GM19438 (cell line): ENCODE data around the gene SH2D5.
"Not testable (repeated sequence)": the region's sequence is repeated elsewhere in the genome, so short reads cannot be mapped to it uniquely, and the experiment has no call there.

Source experiments
- ATAC-seq: cut with Tn5 transposase; IDR thresholded peaks from one replicate; pipeline ENCODE4 v1.9.1; 2021; ENCODE audit warnings: low read depth; ENCODE audit not compliant: unreplicated experiment

The SH2D5 gene

GRCh38 chr1:20696397-20697333 is 35.8 kb downstream of the SH2D5 start:
- ATAC-seq, result no peak

GRCh38 chr1:20695515-20695914 is 37.0 kb downstream of the SH2D5 start:
- no peak for ATAC-seq

DNA sequence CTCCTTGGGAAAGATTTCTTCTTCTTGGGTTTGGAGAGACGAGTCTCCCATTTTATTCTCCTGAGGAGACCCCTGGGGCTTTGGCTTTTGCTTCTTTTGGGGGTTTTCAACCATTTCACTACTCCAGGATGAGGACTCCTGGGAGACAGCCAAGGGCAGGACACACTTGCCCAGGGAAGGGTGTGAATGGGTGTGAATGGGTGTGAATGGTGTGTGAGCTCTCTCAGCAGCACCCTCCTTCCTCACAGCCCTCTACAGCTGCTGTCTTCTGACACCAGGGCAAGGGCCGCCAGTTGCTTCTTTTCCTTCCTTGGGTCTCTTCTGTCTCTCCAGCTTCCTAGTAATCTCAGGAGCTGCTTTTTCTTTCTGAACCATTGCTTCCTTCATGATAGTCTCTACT is 38.9 kb downstream of the SH2D5 start:
- no peak for ATAC-seq

DNA sequence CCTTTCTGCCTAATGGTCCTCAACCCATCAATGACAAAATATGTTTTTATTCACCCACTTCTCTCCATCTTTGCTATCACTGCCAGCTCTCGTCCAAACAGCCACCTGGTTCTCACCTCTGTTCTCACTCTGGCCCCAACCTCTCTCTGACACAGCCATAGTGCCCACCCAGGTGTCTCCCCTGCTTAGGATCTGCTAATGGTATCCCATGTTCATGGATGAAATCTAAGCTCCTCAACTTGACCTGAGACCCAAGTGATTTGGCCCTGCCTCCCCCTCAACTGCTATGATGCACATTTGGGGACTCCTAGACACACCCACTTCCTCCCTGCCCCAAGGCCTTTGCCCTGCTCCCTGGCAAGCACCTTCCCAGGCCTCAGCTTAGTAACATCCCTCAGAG is 40.6 kb downstream of the SH2D5 start:
- ATAC-seq, result no peak

DNA sequence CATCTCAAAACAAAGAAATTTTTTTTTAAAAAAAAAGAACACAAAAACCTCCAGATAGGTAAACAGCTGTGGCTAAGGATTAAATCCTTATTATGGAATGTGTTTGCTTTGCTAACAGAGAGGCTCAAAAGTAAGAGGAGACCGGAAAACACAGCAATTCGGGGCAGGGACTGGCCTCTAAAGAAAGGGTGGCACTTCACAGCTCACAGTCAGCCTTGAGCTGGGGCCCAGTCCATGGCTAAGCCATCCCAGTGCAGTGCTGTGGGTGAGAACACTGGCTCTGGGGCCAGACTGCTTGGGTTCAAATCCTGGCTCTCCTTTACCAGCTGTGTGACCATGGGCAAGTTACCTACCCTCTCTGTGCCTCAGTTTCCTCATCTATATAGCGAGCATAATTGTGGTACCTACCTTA is 42.9 kb downstream of the SH2D5 start:
- ATAC-seq, result no peak

DNA sequence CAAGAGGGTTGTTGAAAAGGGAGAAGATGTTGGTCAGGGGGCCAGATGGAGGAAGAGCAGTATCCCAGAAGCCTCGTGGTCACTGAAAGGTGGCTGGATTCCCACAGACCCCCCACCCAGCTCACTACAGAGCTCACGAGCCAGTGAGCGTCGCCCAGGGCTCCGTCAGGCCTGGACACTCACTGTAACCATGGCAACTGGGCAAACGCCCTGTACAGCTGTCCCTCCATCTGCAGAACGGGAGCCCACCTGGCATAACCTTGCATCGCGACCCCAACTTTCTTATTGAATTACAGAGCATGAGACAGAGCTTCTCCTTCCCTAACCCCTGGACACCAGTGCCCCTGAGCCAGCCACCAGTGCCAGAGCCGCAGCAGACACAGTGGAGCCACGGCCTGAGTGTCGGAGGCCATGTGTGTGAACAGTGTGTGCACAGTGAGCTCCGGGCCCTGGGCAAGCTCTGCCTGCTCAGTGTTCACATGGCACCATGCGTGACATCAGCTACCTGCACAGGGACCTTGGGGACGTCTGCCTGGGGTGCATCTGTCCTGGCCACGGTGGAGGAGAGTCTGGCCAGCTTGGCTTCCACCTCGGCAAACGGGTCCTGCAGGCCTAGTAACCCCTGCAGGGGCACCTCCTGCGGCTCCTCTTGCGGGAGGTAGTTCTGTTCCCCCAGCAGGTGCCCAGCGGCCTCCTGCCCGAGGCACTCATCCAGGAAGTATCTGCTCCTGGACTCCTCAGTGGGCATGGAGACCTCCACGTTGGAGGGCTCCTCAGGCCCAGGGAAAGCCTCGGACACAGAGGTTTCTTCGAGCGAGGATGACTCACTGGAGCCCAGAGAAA is 45.4 kb downstream of the SH2D5 start:
- no peak for ATAC-seq

DNA sequence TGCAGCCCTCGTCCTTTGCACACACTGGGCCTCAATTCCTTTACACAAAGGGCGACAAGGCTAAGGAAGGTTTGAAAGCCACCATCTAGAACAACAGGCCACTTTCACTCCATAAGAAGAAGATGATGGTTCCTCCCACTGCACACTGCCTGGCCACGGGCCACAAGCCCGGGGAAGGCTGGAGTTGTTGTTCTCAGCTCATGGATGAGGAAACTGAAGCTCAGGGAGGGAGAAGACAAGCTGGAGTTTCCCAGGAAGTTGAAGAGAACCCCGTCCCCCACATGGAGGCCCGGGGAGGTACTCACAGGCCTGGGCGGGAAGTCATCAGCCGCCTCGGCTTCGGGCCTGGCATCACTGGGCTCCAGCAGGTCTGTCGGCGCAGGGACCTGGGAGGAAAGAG is 46.8 kb downstream of the SH2D5 start:
- ATAC-seq, result no peak

DNA sequence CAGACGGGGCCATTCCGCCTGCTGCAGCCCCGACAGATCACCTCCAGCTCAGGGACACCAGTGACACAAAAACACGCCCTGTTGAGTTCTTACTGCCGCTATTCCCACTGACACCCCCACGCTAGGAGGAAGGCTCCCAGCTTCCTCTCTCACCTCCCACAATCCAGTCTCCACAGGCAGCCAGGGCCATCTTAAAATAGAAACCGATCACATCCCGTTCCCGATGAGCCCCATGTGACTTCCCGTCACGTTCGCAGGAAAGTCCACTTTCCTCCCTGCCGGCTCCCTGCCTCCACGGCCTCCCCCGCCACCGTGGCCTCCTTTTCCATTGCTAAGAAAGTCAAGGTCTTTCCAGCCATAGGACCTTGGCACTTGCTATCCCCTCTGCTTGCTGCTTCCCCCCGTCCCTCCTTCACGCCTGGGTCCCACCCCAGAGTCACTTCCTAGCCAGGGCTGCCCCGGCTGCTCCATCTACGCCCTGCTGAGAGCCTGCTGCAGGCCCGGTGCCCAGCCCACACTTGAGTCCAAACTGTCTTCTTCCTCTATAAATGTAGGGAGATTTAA is 47.3 kb downstream of the SH2D5 start:
- ATAC-seq, result no peak

DNA sequence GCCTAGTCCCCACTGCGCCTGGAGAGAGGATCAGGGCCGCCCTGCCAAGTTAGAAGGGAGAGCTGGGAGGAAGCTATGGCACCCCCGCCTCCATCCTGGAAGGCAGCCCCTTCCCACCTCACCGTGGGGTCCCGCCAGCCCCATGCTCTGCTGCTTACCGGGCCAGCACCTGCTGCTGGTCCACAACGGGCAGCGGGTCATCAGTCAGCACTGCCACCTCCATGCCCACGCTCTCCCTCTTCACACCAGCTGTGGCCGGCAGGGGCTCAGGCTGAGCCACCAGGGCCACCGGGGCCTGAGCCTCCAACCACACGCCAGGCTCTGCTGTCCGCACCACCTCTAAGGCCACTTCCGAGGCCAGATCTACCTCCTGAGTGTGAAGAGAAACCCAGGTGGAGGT is 47.9 kb downstream of the SH2D5 start:
- no peak for ATAC-seq

GRCh38 chr1:20684050-20684620 is 48.4 kb downstream of the SH2D5 start:
- ATAC-seq, result no peak

- no peak for ATAC-seq
Observed at GRCh38 chr1:20683614-20684013, 48.9 kb downstream of the SH2D5 start.

- no peak for ATAC-seq
Observed at GRCh38 chr1:20682571-20683236, 49.8 kb downstream of the SH2D5 start.

GRCh38 chr1:20681999-20682398 is 50.5 kb downstream of the SH2D5 start:
- ATAC-seq, result no peak

DNA sequence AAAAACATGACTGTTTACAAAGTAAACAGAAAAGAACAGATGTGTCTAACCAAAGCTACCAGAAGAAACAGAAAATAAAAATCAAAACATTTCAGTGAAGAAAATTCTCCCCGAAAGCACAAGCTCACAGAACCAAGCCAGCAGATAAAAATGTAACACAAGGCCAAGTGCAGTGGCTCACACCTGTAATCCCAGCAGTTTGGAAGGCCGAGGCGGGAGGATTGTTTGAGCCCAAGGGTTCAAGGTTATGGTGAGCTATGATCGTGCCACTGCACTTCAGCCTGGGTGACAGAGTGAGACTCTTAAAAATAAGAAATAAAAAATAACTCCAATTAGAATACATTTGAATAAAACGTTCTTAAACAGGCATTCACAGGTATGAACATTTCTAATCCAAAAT is 52.2 kb downstream of the SH2D5 start:
- no peak for ATAC-seq

DNA sequence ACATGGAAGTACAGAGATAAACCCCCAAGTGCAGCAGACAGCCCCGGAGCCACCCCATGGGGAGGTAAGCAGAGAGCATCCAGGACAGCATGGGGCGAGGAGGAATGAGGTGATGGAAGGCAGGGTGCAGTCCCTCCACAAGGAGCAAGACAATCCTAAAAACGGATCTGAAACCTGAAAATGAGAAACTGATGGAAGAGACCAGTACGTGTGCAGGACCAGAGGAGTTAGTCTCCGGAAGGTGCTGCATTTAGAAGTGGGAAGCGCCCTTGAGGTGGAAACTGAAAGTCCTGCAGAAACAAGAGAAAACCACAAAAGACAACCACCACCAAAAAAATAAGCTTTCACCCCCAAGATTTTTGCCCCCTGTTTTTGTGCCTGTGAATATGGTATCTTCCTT is 53.9 kb downstream of the SH2D5 start:
- peak; percentile 74 for ATAC-seq

DNA sequence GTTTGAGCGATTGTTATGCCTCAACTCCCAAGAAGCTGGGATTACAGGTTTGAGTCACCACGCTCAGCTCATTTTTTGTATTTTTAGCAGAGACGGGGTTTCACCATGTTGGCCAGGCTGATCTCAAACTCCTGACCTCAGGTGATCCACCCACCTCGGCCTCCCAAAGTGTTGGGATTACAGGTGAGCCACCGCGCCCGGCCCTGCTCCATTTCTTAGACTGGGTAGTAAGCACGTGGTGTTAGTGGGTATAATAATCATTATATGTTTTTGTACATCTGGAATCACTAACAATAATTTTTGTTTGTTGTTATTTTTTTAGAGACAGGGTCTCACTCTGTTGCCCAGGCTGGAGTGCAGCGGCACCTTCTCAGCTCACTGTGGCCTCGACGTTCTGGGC is 58.9 kb downstream of the SH2D5 start:
- ATAC-seq, result not testable (repeated sequence)

DNA sequence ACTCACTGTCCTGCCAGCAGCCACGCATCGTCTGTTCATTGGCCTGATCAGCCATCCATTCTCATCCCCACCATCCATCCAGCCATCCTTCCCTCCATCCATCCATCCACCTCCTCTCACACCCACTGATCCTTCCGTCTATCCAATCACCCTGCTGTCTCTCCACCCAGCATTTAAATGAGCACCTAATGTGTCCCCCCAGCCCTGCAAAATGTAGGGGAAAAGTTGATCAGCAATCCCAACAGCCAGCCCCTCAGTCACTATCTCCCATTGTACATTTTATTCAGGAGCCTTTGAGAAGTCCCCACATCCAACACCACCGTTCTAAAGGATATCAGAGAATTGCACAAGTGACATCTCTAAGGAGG is 60.3 kb downstream of the SH2D5 start:
- no peak for ATAC-seq

DNA sequence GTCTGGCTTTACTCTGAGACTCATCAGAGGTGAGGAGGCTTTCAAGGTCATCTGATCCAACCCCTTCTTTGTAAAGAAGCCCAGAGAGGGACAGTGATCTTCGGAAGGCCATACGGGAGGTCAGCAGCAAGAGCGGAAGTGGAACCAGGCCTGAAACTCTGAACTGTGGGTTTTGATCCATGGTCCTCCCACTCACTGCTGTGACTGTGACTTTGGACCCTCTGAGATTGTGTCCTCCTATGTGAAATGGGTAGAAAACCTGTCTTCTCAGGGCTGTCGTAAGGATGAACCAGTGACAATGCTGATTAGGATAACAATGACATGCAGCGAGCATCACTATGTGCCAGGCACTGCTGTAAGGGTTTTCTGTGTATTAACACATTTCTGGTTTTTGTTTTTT is 61.6 kb downstream of the SH2D5 start:
- no peak for ATAC-seq
